ENCODE data around the gene MED27. TPM values are rescaled to one million over a fixed set of nuclear protein-coding genes. Genes with fewer than 3 reads are reported as not detected.

The MED27 gene
- total and polyA plus RNA-seq, 10 of the 15 experiments (the other 5 are each of a cell fraction or from before 2014, with no cell fraction given), result 20.3 to 50.3 (median 35.5) TPM

DNA sequence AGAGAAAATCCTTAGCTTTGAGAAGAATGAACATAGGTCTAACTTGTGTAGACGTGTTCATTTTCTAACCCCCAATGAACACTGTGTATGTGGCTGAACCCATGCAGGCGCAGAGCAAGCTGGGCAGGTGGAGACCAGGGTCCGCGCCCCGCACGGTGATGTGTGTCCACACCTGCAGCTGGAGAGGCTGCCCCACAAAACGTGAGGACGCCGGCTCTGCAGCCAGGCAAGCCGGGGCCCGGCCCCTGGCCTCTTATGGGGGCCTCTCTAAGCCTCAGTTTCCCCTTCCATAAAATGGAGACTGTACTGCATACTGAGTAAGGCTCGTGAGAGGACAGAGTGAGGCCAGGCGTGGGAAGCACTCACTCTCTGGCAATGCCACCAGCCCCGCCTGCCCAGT, 215.1 kb downstream of the MED27 start:
- in situ Hi-C loops (cut with MboI), result no loop called here
- no peak overlapping the region for H2AFZ ChIP-seq (ENCODE audit: control insufficient read depth, low read depth, low read length)
- no peak overlapping the region for H3K9ac ChIP-seq (ENCODE audit: control insufficient read depth, insufficient read depth, low read length)
- WGBS (ENCODE audit: insufficient coverage, insufficient replicate concordance, low lambda C conversion rate, missing lambda C conversion rate), result 87% methylated on average over 14 of the region's 14 CpGs
- no peak overlapping the region for H3K27ac ChIP-seq (ENCODE audit: control insufficient read depth, insufficient read depth)
- CTCF ChIA-PET, result no interaction called here
- no peaks in the 10 kb centered on the region for H3K79me2 ChIP-seq (ENCODE audit: control insufficient read depth, insufficient read depth, low read length)
- no peak overlapping the region for H3K4me2 ChIP-seq (ENCODE audit: control insufficient read depth, insufficient read depth)
- POLR2A ChIA-PET, result no interaction called here
- intact Hi-C loops (cut with micrococcal nuclease; ENCODE audit: unreplicated experiment), result no loop called here
- no peaks in the 10 kb centered on the region for H3K9me3 ChIP-seq (replicated peaks; ENCODE audit: control insufficient read depth, insufficient read depth, low read length)
- H3K27me3 ChIP-seq (replicated peaks in 1 of 2; ENCODE audit: control insufficient read depth in 2 of 2, insufficient read depth in 2 of 2, low read length in 1 of 2), result no peaks in the 10 kb centered on the region
- no peak overlapping the region for H3K4me3 ChIP-seq
- RAD21 ChIA-PET (ENCODE audit: unreplicated experiment), result no interaction called here
- H4K20me1 ChIP-seq (ENCODE audit: control insufficient read depth, insufficient read depth), result no peaks in the 10 kb centered on the region
- SMC1A ChIA-PET (ENCODE audit: uncharacterized antibody, unreplicated experiment), result no interaction called here
- DNase-seq (ENCODE audit: low read depth, low spot score), result no peak
- H3K4me1 ChIP-seq (ENCODE audit: control insufficient read depth, insufficient read depth, low read length), result no peaks in the 10 kb centered on the region
- TF ChIP-seq, protein P1, sequence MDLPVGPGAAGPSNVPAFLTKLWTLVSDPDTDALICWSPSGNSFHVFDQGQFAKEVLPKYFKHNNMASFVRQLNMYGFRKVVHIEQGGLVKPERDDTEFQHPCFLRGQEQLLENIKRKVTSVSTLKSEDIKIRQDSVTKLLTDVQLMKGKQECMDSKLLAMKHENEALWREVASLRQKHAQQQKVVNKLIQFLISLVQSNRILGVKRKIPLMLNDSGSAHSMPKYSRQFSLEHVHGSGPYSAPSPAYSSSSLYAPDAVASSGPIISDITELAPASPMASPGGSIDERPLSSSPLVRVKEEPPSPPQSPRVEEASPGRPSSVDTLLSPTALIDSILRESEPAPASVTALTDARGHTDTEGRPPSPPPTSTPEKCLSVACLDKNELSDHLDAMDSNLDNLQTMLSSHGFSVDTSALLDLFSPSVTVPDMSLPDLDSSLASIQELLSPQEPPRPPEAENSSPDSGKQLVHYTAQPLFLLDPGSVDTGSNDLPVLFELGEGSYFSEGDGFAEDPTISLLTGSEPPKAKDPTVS (IDR thresholded peaks at IDR 0.05; ENCODE audit: low read depth, low read length), result no peak
- TF ChIP-seq, protein P2, sequence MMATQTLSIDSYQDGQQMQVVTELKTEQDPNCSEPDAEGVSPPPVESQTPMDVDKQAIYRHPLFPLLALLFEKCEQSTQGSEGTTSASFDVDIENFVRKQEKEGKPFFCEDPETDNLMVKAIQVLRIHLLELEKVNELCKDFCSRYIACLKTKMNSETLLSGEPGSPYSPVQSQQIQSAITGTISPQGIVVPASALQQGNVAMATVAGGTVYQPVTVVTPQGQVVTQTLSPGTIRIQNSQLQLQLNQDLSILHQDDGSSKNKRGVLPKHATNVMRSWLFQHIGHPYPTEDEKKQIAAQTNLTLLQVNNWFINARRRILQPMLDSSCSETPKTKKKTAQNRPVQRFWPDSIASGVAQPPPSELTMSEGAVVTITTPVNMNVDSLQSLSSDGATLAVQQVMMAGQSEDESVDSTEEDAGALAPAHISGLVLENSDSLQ (IDR thresholded peaks at IDR 0.05), result no peak
- TF ChIP-seq, protein P3, sequence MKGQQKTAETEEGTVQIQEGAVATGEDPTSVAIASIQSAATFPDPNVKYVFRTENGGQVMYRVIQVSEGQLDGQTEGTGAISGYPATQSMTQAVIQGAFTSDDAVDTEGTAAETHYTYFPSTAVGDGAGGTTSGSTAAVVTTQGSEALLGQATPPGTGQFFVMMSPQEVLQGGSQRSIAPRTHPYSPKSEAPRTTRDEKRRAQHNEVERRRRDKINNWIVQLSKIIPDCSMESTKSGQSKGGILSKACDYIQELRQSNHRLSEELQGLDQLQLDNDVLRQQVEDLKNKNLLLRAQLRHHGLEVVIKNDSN (IDR thresholded peaks at IDR 0.05; ENCODE audit: borderline replicate concordance, extremely low read length, insufficient read depth, low read depth, low read length), result no peak
- TF ChIP-seq JUNB (IDR thresholded peaks at IDR 0.05) (no peak), JUND (IDR thresholded peaks at IDR 0.05; ENCODE audit: low read depth, low read length) (no peak), WRNIP1 (IDR thresholded peaks at IDR 0.05; ENCODE audit: borderline replicate concordance, low read depth, low read length) (no peak), EP300 (IDR thresholded peaks at IDR 0.05; ENCODE audit: borderline replicate concordance in 1 of 2, control insufficient read depth in 1 of 2, low read depth in 2 of 2, low read length in 2 of 2) (no peak)
- TF ChIP-seq, protein P4, sequence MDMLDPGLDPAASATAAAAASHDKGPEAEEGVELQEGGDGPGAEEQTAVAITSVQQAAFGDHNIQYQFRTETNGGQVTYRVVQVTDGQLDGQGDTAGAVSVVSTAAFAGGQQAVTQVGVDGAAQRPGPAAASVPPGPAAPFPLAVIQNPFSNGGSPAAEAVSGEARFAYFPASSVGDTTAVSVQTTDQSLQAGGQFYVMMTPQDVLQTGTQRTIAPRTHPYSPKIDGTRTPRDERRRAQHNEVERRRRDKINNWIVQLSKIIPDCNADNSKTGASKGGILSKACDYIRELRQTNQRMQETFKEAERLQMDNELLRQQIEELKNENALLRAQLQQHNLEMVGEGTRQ (IDR thresholded peaks at IDR 0.05; ENCODE audit: borderline replicate concordance, low read depth, low read length), result no peak
- TF ChIP-seq, protein P5, sequence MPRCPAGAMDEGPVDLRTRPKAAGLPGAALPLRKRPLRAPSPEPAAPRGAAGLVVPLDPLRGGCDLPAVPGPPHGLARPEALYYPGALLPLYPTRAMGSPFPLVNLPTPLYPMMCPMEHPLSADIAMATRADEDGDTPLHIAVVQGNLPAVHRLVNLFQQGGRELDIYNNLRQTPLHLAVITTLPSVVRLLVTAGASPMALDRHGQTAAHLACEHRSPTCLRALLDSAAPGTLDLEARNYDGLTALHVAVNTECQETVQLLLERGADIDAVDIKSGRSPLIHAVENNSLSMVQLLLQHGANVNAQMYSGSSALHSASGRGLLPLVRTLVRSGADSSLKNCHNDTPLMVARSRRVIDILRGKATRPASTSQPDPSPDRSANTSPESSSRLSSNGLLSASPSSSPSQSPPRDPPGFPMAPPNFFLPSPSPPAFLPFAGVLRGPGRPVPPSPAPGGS (IDR thresholded peaks at IDR 0.05; ENCODE audit: borderline replicate concordance, insufficient read depth, low read depth, low read length, poor library complexity, severe bottlenecking), result no peak
- TF ChIP-seq, protein P6, sequence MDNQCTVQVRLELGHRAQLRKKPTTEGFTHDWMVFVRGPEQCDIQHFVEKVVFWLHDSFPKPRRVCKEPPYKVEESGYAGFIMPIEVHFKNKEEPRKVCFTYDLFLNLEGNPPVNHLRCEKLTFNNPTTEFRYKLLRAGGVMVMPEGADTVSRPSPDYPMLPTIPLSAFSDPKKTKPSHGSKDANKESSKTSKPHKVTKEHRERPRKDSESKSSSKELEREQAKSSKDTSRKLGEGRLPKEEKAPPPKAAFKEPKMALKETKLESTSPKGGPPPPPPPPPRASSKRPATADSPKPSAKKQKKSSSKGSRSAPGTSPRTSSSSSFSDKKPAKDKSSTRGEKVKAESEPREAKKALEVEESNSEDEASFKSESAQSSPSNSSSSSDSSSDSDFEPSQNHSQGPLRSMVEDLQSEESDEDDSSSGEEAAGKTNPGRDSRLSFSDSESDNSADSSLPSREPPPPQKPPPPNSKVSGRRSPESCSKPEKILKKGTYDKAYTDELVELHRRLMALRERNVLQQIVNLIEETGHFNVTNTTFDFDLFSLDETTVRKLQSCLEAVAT (IDR thresholded peaks at IDR 0.05), result no peak
- H3K36me3 ChIP-seq (ENCODE audit: control insufficient read depth in 2 of 2, insufficient read depth in 2 of 2, low read length in 1 of 2), result peaks cover 0 to 2% of the 10 kb centered on the region in 2 experiments; a peak in 3 of 4 replicates
- no peak for ATAC-seq
- FAIRE-seq, result no peak
- BruUV-seq (replicated peaks), result no TSS peak
